BJ (cell line): Measurements from ENCODE around the gene TBL1X. TPM values are rescaled to one million over a fixed set of nuclear protein-coding genes. Genes with fewer than 3 reads are reported as not detected.

Experiments used
- CTCF ChIA-PET: fragments of 350-600 bp; formaldehyde crosslinking; extraction: SDS; loops from one replicate; lab custom pipeline; 2021; ENCODE audit warnings: antibody characterized with exemption, inconsistent platforms; lab: Yijun Ruan, JAX
- POLR2A ChIA-PET: fragments of 300-600 bp; sonication (Branson Sonifier 250); formaldehyde crosslinking; extraction: SDS; loops from one replicate; lab custom pipeline; 2021; ENCODE audit warnings: antibody characterized with exemption; lab: Charles Lee
- DNase-seq: peaks from one replicate; pipeline ENCODE4 v3.0.0-alpha.2; 2011; ENCODE audit warnings: low read depth
- H3K27me3 ChIP-seq: 2 replicates; pipeline ENCODE4 v1.6.0; 2011; ENCODE audit warnings: low read length; ENCODE audit not compliant: control insufficient read depth, insufficient read depth
- H3K36me3 ChIP-seq: 2 replicates; pipeline ENCODE4 v1.5.1; 2011; ENCODE audit warnings: low read length; ENCODE audit not compliant: control insufficient read depth, insufficient read depth
- H3K4me3 ChIP-seq: 2 replicates; pipeline ENCODE4 v1.5.1; 2011; ENCODE audit warnings: low read depth, mild to moderate bottlenecking, control low read depth, low read length
- polyA plus RNA-seq: library from polyadenylated mRNA; depleted of rRNA; stranded (reverse); fragments of >200 nt; gene quantifications from 2 replicates; pipeline ENCODE4 v1.2.3, GENCODE V29; 2011
- TF ChIP-seq, protein P1 (sequence below): IDR thresholded peaks from 2 replicates; pipeline ENCODE4 v1.5.1; 2011; ENCODE audit warnings: low read depth, mild to moderate bottlenecking, control low read depth, inconsistent platforms, low read length, moderate library complexity; ENCODE audit not compliant: insufficient read depth

TBL1X gene
- polyA plus RNA-seq, 1 experiment: 13.2 TPM

DNA sequence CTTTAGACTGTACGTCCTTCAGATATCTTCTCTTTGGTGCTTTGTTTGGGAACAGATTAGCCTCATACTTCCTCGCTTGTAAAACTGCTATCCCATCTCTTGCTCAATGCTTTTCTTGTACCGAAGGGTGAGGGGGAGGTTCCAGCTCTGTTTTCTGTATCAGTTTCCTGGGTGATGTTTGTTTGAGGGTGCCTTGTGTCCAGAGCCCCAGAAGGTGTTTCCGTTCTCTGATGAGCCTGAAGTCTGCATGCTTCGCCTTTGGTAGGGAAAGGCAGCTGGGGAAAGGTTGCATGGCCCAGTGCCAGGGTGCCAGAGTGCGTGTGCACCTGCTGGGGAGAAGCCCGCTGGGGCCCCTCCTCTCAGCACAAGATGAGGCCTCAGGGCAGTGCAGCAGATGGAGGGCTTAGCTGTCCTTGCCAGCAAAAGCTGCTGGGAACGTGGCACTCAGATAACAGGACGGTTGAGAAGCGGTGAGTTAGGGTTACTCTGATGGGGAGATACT, 73.7 kb downstream of the TBL1X start:
- CTCF ChIA-PET: no interaction called here

DNA sequence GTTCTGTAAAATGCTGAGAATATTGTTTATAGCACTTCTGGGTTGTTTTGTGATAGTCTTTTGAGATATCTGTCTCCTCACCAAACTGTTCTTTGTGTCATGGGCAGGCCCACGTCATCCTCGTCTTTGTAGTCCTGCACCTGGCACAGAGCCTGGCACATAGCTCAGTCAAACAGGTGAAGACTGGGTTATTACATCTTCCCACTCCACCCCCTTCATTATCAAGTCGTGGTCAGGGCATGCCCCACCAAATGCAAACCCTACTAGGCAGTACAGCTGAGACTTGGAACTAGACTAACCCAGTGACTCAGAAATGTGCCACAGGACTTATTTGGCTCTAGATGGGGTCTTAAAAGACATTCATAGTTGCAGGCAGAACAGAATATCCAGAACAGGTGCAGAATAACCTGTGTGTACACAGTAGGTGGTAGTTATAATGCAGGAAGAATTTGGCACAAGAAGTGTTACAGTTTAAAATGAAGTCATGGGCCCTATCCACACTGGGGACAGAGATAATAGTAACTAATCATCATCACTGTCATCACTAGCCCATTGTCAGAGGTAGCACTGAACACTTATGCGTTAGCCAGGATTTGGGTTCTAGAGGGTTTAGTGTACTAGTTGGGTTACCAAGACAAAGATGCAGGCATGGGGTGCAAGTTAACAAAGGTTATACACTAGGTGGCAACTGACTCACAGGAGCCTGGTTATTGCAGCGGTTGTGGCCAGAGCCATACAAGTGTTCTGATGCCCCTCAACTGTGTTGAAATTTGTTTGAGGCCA, 74.9 kb downstream of the TBL1X start:
- CTCF ChIA-PET: no interaction called here
- POLR2A ChIA-PET: no interaction called here
- Histone ChIP-seq H3K4me3 (no peak overlapping the region), H3K36me3 (no peaks in the 10 kb centered on the region; the same call in 1 of the 2 replicates), H3K27me3 (no peaks in the 10 kb centered on the region)
- TF ChIP-seq, protein P1, sequence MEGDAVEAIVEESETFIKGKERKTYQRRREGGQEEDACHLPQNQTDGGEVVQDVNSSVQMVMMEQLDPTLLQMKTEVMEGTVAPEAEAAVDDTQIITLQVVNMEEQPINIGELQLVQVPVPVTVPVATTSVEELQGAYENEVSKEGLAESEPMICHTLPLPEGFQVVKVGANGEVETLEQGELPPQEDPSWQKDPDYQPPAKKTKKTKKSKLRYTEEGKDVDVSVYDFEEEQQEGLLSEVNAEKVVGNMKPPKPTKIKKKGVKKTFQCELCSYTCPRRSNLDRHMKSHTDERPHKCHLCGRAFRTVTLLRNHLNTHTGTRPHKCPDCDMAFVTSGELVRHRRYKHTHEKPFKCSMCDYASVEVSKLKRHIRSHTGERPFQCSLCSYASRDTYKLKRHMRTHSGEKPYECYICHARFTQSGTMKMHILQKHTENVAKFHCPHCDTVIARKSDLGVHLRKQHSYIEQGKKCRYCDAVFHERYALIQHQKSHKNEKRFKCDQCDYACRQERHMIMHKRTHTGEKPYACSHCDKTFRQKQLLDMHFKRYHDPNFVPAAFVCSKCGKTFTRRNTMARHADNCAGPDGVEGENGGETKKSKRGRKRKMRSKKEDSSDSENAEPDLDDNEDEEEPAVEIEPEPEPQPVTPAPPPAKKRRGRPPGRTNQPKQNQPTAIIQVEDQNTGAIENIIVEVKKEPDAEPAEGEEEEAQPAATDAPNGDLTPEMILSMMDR: no peak
- DNase-seq: no peak

More for the DNA sequence above, 73.7 kb downstream of the TBL1X start:
- Histone ChIP-seq H3K36me3 (no peaks in the 10 kb centered on the region; the same call in 1 of the 2 replicates), H3K27me3 (no peaks in the 10 kb centered on the region), H3K4me3 (no peak overlapping the region)
- POLR2A ChIA-PET: no interaction called here
- DNase-seq: no peak
- TF ChIP-seq, protein P1: no peak

DNA sequence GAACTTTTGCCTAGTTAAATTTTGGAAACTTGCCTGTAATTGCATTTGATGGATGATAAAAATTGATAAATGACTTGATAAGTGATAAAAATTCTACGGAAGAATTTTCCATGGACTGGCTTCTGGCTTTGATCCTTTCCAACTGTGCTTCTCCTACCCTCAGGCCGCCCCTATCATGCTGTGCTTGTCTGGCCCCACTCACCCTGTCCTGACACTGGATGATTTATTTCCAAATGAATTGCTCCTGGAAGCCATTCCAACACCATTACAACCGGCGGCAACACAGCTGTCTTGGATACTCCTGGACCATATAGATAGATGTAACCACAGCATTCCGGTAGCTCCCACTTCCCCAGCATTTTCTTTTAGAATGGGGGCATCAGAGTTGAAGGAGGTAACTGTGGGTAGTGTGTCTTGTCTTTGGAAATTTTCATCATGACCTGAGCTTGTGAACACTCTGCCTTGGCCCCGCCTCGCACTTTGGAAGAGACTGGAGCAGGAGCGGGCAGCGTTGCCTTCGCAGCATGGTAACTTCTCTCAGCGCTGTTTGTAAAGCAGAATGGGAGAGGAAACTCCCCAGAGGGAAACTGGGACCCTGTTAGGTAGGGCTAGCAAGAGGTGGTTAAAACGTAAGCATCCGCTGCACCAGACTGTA, 77.4 kb downstream of the TBL1X start:
- no peak overlapping the region for H3K4me3 ChIP-seq
- no peak for DNase-seq
- H3K27me3 ChIP-seq: no peaks in the 10 kb centered on the region
- ChIA-PET CTCF (no interaction called here), POLR2A (no interaction called here)
- TF ChIP-seq, protein P1: no peak
- H3K36me3 ChIP-seq: no peaks in the 10 kb centered on the region

DNA sequence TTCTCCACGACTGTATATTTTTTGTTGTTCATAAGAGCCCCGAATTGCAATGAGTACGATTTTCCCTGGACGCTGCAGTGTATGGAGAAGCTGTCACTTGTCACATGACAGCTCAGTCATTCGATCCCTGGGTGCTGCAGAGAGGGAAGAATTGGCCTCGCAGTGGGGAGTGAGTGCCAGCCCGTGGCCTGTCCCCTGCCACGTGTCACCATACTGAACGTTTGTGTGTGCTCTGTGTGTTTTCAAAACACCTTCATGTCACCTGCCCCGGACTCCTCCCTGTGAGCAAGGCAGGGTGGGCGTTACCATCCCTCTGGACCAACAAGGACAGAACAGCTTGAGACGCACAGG, 77.9 kb downstream of the TBL1X start:
- no peak overlapping the region for H3K4me3 ChIP-seq
- POLR2A ChIA-PET: no interaction called here
- CTCF ChIA-PET: no interaction called here
- H3K27me3 ChIP-seq: no peaks in the 10 kb centered on the region
- TF ChIP-seq, protein P1: no peak
- no peaks in the 10 kb centered on the region for H3K36me3 ChIP-seq
- no peak for DNase-seq

DNA sequence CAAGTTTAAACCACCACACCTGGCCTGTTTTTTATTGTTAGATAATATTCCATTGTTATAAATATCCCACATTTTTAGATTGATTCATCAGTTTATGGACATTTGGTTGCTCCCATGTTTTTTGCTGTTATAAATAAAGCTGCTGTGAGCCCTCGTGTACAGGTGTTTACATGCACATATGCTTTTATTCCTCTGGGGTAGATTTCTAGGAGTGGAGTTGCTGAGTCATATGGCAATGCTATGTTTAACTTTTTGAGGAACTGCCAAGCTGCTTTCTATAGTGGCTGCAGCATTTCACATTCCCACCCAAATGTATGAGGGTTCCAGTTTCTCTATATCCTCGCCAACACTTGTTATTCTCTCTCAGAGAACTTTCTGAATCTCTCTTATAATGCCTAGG, 90.5 kb downstream of the TBL1X start:
- H3K27me3 ChIP-seq: no peaks in the 10 kb centered on the region
- no peak for DNase-seq
- H3K4me3 ChIP-seq: no peak overlapping the region
- TF ChIP-seq, protein P1: no peak
- ChIA-PET POLR2A (no interaction called here), CTCF (interaction anchor here (0.7 kb wide), 1 partner anchor 11 kb away, joined by 3 read pairs; no protein-coding TSS in a partner anchor)
- H3K36me3 ChIP-seq: no peaks in the 10 kb centered on the region
